Stimulated activated CD8-positive, alpha-beta memory T cell treated with anti-CD3 and anti-CD28 coated beads, Interleukin-7, amount 100 ng/mL, for 24 hours (primary cell): ENCODE data around the gene CLDN18.

Experiments used
- DNase-seq: peaks from one replicate; pipeline ENCODE4 v3.0.0-alpha.2; 2020; ENCODE audit warnings: low read depth

CLDN18 gene

GRCh38 chr3:138009476-138010272 is at the start of gene CLDN18:
TSS of gene CLDN18 (plus strand) at chr3:138010165. CDS start at chr3:138010226, 61 bp downstream.
- DNase-seq = no peak

- DNase-seq = no peak
Observed at GRCh38 chr3:137962251-137962650, 47.7 kb upstream of the CLDN18 start.

- no peak for DNase-seq
Observed at GRCh38 chr3:137963463-137963862, 46.5 kb upstream of the CLDN18 start.

- peak; percentile 27 for DNase-seq
Observed at GRCh38 chr3:137970914-137971831, 38.8 kb upstream of the CLDN18 start.

- DNase-seq = no peak
Observed at GRCh38 chr3:137972396-137972795, 37.6 kb upstream of the CLDN18 start.

GRCh38 chr3:137978328-137978727 is 31.6 kb upstream of the CLDN18 start:
- DNase-seq = no peak

- no peak for DNase-seq
Observed at GRCh38 chr3:137987723-137988122, 22.2 kb upstream of the CLDN18 start.

- DNase-seq = no peak
Observed at GRCh38 chr3:137988152-137988551, 21.8 kb upstream of the CLDN18 start.

GRCh38 chr3:137988982-137989381 is 21.0 kb upstream of the CLDN18 start:
- no peak for DNase-seq

- no peak for DNase-seq
Observed at GRCh38 chr3:137990427-137990826, 19.5 kb upstream of the CLDN18 start.

- DNase-seq = no peak
Observed at GRCh38 chr3:137992592-137992991, 17.4 kb upstream of the CLDN18 start.

- no peak for DNase-seq
Observed at GRCh38 chr3:137998121-137999042, 11.6 kb upstream of the CLDN18 start.

GRCh38 chr3:138003069-138003468 is 6.9 kb upstream of the CLDN18 start:
- no peak for DNase-seq

- DNase-seq = no peak
Observed at GRCh38 chr3:138005627-138006026, 4.3 kb upstream of the CLDN18 start.

GRCh38 chr3:138007898-138008297 is 2.1 kb upstream of the CLDN18 start:
- no peak for DNase-seq

- no peak for DNase-seq
Observed at GRCh38 chr3:138010273-138010590, 267 bp downstream of the CLDN18 start.

- no peak for DNase-seq
Observed at GRCh38 chr3:138011722-138012121, 1.8 kb downstream of the CLDN18 start.

- no peak for DNase-seq
Observed at GRCh38 chr3:138012526-138012925, 2.6 kb downstream of the CLDN18 start.

- DNase-seq = no peak
Observed at GRCh38 chr3:138016065-138016464, 6.1 kb downstream of the CLDN18 start.

- DNase-seq = no peak
Observed at GRCh38 chr3:138019281-138020069, 9.5 kb downstream of the CLDN18 start.

- no peak for DNase-seq
Observed at GRCh38 chr3:138023754-138024153, 13.8 kb downstream of the CLDN18 start.
